GM18507 (cell line): ENCODE measurements around the gene CEACAM5.
"Not testable (repeated sequence)": the region's sequence is repeated elsewhere in the genome, so short reads cannot be mapped to it uniquely, and the experiment has no call there.

Source experiments
- DNase-seq: peaks from one replicate; pipeline ENCODE4 v3.0.0; 2011; ENCODE audit warnings: low read depth; ENCODE audit not compliant: insufficient read length; ENCODE audit errors: extremely low spot score
- FAIRE-seq: peaks from 2 replicates; lab custom pipeline; 2011; peaks lifted over from hg19 to GRCh38; lab: Jason Lieb, UNC

CEACAM5 gene

DNA sequence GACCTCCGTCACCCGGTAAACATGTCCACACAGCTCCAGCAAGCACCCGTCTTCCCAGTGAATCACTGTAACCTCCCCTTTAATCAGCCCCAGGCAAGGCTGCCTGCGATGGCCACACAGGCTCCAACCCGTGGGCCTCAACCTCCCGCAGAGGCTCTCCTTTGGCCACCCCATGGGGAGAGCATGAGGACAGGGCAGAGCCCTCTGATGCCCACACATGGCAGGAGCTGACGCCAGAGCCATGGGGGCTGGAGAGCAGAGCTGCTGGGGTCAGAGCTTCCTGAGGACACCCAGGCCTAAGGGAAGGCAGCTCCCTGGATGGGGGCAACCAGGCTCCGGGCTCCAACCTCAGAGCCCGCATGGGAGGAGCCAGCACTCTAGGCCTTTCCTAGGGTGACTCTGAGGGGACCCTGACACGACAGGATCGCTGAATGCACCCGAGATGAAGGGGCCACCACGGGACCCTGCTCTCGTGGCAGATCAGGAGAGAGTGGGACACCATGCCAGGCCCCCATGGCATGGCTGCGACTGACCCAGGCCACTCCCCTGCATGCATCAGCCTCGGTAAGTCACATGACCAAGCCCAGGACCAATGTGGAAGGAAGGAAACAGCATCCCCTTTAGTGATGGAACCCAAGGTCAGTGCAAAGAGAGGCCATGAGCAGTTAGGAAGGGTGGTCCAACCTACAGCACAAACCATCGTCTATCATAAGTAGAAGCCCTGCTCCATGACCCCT is 9.0 kb upstream of the CEACAM5 start:
- no peak for DNase-seq
- no peak for FAIRE-seq

- no peak for FAIRE-seq
- DNase-seq, result no peak
These were observed 8.5 kb upstream of the CEACAM5 start for GRCh38 chr19:41699968-41700323.

DNA sequence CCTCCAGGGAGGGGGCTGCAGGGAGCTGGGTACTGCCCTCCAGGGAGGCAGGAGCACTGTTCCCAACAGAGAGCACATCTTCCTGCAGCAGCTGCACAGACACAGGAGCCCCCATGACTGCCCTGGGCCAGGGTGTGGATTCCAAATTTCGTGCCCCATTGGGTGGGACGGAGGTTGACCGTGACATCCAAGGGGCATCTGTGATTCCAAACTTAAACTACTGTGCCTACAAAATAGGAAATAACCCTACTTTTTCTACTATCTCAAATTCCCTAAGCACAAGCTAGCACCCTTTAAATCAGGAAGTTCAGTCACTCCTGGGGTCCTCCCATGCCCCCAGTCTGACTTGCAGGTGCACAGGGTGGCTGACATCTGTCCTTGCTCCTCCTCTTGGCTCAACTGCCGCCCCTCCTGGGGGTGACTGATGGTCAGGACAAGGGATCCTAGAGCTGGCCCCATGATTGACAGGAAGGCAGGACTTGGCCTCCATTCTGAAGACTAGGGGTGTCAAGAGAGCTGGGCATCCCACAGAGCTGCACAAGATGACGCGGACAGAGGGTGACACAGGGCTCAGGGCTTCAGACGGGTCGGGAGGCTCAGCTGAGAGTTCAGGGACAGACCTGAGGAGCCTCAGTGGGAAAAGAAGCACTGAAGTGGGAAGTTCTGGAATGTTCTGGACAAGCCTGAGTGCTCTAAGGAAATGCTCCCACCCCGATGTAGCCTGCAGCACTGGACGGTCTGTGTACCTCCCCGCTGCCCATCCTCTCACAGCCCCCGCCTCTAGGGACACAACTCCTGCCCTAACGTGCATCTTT is 7.8 kb upstream of the CEACAM5 start:
- DNase-seq (no peak), FAIRE-seq (no peak)

DNA sequence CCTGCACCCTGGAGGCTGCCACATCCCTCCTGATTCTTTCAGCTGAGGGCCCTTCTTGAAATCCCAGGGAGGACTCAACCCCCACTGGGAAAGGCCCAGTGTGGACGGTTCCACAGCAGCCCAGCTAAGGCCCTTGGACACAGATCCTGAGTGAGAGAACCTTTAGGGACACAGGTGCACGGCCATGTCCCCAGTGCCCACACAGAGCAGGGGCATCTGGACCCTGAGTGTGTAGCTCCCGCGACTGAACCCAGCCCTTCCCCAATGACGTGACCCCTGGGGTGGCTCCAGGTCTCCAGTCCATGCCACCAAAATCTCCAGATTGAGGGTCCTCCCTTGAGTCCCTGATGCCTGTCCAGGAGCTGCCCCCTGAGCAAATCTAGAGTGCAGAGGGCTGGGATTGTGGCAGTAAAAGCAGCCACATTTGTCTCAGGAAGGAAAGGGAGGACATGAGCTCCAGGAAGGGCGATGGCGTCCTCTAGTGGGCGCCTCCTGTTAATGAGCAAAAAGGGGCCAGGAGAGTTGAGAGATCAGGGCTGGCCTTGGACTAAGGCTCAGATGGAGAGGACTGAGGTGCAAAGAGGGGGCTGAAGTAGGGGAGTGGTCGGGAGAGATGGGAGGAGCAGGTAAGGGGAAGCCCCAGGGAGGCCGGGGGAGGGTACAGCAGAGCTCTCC is 6.9 kb upstream of the CEACAM5 start:
- peak; percentile 35 for FAIRE-seq
- DNase-seq, result no peak

GRCh38 chr19:41702171-41702651 is 6.2 kb upstream of the CEACAM5 start:
- DNase-seq, result no peak
- no peak for FAIRE-seq

- FAIRE-seq (no peak), DNase-seq (no peak)
These were observed 4.7 kb upstream of the CEACAM5 start for GRCh38 chr19:41703602-41704293.

DNA sequence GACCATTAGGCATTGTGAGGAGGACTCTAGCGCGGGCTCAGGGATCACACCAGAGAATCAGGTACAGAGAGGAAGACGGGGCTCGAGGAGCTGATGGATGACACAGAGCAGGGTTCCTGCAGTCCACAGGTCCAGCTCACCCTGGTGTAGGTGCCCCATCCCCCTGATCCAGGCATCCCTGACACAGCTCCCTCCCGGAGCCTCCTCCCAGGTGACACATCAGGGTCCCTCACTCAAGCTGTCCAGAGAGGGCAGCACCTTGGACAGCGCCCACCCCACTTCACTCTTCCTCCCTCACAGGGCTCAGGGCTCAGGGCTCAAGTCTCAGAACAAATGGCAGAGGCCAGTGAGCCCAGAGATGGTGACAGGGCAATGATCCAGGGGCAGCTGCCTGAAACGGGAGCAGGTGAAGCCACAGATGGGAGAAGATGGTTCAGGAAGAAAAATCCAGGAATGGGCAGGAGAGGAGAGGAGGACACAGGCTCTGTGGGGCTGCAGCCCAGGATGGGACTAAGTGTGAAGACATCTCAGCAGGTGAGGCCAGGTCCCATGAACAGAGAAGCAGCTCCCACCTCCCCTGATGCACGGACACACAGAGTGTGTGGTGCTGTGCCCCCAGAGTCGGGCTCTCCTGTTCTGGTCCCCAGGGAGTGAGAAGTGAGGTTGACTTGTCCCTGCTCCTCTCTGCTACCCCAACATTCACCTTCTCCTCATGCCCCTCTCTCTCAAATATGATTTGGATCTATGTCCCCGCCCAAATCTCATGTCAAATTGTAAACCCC is 2.8 kb upstream of the CEACAM5 start:
- FAIRE-seq (no peak), DNase-seq (no peak)

DNA sequence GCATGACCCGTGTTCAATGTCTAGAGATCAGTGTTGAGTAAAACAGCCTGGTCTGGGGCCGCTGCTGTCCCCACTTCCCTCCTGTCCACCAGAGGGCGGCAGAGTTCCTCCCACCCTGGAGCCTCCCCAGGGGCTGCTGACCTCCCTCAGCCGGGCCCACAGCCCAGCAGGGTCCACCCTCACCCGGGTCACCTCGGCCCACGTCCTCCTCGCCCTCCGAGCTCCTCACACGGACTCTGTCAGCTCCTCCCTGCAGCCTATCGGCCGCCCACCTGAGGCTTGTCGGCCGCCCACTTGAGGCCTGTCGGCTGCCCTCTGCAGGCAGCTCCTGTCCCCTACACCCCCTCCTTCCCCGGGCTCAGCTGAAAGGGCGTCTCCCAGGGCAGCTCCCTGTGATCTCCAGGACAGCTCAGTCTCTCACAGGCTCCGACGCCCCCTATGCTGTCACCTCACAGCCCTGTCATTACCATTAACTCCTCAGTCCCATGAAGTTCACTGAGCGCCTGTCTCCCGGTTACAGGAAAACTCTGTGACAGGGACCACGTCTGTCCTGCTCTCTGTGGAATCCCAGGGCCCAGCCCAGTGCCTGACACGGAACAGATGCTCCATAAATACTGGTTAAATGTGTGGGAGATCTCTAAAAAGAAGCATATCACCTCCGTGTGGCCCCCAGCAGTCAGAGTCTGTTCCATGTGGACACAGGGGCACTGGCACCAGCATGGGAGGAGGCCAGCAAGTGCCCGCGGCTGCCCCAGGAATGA is 1.5 kb upstream of the CEACAM5 start:
- DNase-seq (peak; percentile 59), FAIRE-seq (peak; percentile 73)

DNA sequence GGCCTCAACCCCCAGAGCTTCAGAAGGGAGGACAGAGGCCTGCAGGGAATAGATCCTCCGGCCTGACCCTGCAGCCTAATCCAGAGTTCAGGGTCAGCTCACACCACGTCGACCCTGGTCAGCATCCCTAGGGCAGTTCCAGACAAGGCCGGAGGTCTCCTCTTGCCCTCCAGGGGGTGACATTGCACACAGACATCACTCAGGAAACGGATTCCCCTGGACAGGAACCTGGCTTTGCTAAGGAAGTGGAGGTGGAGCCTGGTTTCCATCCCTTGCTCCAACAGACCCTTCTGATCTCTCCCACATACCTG is 969 bp upstream of the CEACAM5 start:
- no peak for FAIRE-seq
- DNase-seq, result no peak

DNA sequence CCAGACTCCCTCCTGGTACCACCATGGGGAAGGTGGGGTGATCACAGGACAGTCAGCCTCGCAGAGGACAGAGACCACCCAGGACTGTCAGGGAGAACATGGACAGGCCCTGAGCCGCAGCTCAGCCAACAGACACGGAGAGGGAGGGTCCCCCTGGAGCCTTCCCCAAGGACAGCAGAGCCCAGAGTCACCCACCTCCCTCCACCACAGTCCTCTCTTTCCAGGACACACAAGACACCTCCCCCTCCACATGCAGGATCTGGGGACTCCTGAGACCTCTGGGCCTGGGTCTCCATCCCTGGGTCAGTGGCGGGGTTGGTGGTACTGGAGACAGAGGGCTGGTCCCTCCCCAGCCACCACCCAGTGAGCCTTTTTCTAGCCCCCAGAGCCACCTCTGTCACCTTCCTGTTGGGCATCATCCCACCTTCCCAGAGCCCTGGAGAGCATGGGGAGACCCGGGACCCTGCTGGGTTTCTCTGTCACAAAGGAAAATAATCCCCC is 505 bp upstream of the CEACAM5 start:
- no peak for DNase-seq
- no peak for FAIRE-seq

DNA sequence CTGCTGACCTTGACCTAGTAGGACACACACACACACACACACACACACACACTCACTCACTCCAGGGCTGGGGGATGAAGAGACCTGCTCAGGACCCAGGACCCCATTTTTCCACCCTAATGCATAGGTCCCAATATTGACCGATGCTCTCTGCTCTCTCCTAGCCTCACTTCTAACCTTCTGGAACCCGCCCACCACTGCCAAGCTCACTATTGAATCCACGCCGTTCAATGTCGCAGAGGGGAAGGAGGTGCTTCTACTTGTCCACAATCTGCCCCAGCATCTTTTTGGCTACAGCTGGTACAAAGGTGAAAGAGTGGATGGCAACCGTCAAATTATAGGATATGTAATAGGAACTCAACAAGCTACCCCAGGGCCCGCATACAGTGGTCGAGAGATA is 1.1 kb downstream of the CEACAM5 start:
- not testable (repeated sequence) for FAIRE-seq

DNA sequence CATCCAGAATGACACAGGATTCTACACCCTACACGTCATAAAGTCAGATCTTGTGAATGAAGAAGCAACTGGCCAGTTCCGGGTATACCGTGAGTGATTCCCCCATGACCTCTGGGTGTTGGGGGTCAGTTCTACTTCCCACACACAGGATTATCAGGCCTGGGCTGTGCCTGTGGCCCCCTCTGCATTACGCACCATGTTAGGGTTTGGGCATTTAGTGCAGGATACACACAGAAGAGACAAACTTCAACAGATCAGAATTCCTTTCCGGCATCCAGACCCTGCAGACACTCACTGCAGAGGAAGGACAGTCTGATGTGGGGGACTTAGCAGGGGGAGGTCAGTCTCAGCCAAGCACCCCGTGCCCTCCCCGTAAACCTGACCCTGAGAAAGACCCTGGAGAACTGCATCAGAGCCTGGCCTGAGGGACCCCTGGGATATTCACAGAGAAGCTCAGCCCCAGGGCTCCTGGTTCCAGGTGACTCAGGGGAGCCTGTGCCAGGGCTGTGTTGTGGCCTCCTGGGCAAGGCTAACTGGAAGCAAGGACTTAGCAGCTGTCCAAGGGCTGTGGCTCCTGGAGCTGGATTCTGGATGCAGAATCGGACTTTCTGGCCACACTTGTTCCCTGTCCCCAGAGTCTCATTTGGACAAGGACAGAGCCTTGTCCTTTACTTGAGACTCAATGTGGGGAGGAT is 1.7 kb downstream of the CEACAM5 start:
- no peak for FAIRE-seq
- no peak for DNase-seq

More for the DNA sequence above, 1.1 kb downstream of the CEACAM5 start:
- not testable (repeated sequence) for DNase-seq

DNA sequence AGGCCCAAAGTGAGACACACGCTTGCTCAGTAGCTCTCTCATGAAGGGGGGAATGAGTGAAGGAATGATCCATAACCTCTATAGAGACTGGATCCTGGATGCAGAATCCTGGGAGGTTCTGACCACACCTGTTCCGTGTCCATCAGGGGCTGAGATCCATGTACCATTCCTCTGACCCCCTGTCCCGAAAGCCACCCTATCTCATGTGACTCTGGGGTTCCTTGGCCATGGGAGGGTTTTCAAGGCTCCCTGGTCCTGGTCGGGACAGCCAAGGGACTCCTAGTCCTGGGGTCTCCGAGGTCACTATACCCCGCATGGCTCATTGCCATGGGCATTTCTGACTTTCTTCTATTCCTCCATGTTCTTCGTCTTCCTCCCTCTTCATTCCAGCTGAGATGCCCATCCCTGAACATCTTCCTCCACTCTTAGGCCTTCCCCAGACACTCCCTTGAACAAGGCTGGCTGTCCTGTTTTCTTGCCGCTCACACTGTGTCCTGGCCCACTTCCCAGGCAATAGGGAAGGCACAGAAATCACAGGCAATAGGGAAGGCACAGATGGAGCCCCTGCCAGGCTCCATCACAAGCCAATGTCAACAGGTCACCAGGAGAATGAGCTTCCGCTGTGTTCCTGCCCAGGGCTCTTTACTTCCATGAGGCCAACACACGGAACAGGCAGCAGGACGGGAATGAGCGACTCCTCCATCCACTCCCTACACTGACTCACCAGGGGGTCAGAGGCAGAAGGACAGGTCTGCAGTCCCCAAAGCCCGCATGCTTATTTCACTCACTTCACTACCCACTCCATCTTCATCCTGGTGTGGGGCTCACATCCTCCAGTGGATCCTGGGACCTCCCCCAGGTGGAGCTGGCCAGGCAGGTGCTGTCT is 3.2 kb downstream of the CEACAM5 start:
- FAIRE-seq, result no peak

GRCh38 chr19:41714598-41714997 is 6.2 kb downstream of the CEACAM5 start:
- FAIRE-seq, result no peak

More for the DNA sequence above, 3.2 kb downstream of the CEACAM5 start:
- no peak for DNase-seq

GRCh38 chr19:41718761-41719160 is 10.3 kb downstream of the CEACAM5 start:
- DNase-seq, result no peak
- no peak for FAIRE-seq

More at GRCh38 chr19:41714598-41714997, 6.2 kb downstream of the CEACAM5 start:
- DNase-seq, result no peak

- FAIRE-seq, result no peak
- no peak for DNase-seq
These were observed 11.7 kb downstream of the CEACAM5 start for GRCh38 chr19:41720103-41720502.

GRCh38 chr19:41726493-41726892 is 18.1 kb downstream of the CEACAM5 start:
- DNase-seq, result no peak
- no peak for FAIRE-seq
